ENCODE measurements around the gene ZNF41.

GRCh38 chrX:47481160-47481559 lies 1.9 kb downstream of the ZNF41 start:
- TF ChIP-seq NPAS2 (CRISPR knock-in tag; IDR thresholded peaks at IDR 0.05; ENCODE audit: borderline replicate concordance) (no peak), ZNF302 (CRISPR knock-in tag; IDR thresholded peaks at IDR 0.05) (no peak), CTCF (IDR thresholded peaks at IDR 0.05) (no peak), EP300 (IDR thresholded peaks at IDR 0.05) (no peak), POLR2A (IDR thresholded peaks at IDR 0.05; ENCODE audit: low read length) (no peak)
